K562 (cell line): ENCODE results near the gene SLC7A8. TPM values are rescaled to one million over a fixed set of nuclear protein-coding genes. Genes with fewer than 3 reads are reported as not detected.
A peak's percentile ranks its signal among the peaks of the same experiment; 100 is the strongest.

Experiments
- ATAC-seq: fragments of 200-7000 bp; cut with Tn5 transposase; 3 replicates; pipeline ENCODE4 v1.9.1; 2020; ENCODE audit warnings: moderate library complexity
- BruUV-seq: library from RNA; stranded (reverse); fragments of 400-500 nt; replicated peaks from 2 replicates; lab custom pipeline; 2021; lab: Mats Ljungman, UMichigan
- CTCF ChIA-PET: fragments of 300-600 bp; formaldehyde crosslinking; extraction: SDS; loops from one replicate; lab custom pipeline; 2021; ENCODE audit warnings: low intra/inter-chr PET ratio; lab: Yijun Ruan, JAX
- POLR2A ChIA-PET: fragments of 300-600, 350-650 bp; sonication (Branson Sonifier 250); formaldehyde crosslinking; extraction: SDS; loops from one replicate; lab custom pipeline; 2021; ENCODE audit warnings: antibody characterized with exemption, inconsistent platforms; lab: Yijun Ruan, JAX
- DNase-seq, 4 experiments: peaks; one replicate each; pipeline versions ENCODE4 v3.0.0 to v3.0.0-alpha.2; 2011 to 2018; ENCODE audit warnings: low spot score in 3 of 4, mixed read lengths in 3 of 4; ENCODE audit errors: extremely low read depth in 1 of 4
- FAIRE-seq: peaks from 2 replicates; lab custom pipeline; 2011; peaks lifted over from hg19 to GRCh38; lab: Jason Lieb, UNC
- H2AFZ ChIP-seq: 2 replicates; pipeline ENCODE4 v1.6.0; 2011; ENCODE audit warnings: low read depth, low read length, control low read depth, inconsistent platforms
- H3K27ac ChIP-seq: fragments of 200-600 bp; 3 replicates; pipeline ENCODE4 v1.8.0; 2011; ENCODE audit warnings: low read depth, mild to moderate bottlenecking, control low read depth, inconsistent platforms, low read length, moderate library complexity, mixed read lengths; ENCODE audit errors: extremely low read depth
- H3K27me3 ChIP-seq, 2 experiments: fragments of 300-600 bp in 1 of 2; 2 replicates in 1 of 2; 3 replicates in 1 of 2; pipeline versions ENCODE4 v1.6.0 to v1.8.0; 2011; ENCODE audit warnings: inconsistent platforms in 2 of 2, low read length in 2 of 2, mild to moderate bottlenecking in 1 of 2, mixed read lengths in 1 of 2, moderate library complexity in 1 of 2; ENCODE audit not compliant: control insufficient read depth in 2 of 2, insufficient read depth in 2 of 2
- H3K36me3 ChIP-seq: fragments of 300-600 bp; 3 replicates; pipeline ENCODE4 v1.8.0; 2011; ENCODE audit warnings: mild to moderate bottlenecking, low read length, inconsistent platforms; ENCODE audit not compliant: control insufficient read depth, insufficient read depth
- H3K4me1 ChIP-seq, 2 experiments: fragments of 200-600 bp in 1 of 2; replicated peaks in 1 of 2; 2 replicates in 1 of 2; 3 replicates in 1 of 2; pipeline versions ENCODE4 v1.5.1 to v1.8.0; 2011; ENCODE audit warnings: inconsistent platforms in 2 of 2, low read length in 2 of 2, mild to moderate bottlenecking in 1 of 2, mixed read lengths in 1 of 2, moderate library complexity in 1 of 2; ENCODE audit not compliant: control insufficient read depth in 2 of 2, insufficient read depth in 2 of 2
- H3K4me2 ChIP-seq: 2 replicates; pipeline ENCODE4 v1.6.1; 2011; ENCODE audit warnings: low read length, control low read depth, inconsistent platforms, mixed read lengths; ENCODE audit not compliant: insufficient read depth
- H3K4me3 ChIP-seq: fragments of 200-600 bp; sonication (generic), shearing (Covaris generic); 2 replicates; pipeline ENCODE4 v1.5.1; 2016; ENCODE audit warnings: control low read depth, inconsistent platforms
- H3K79me2 ChIP-seq: fragments of 200-600 bp; 3 replicates; pipeline ENCODE4 v1.8.0; 2011; ENCODE audit warnings: low read length, inconsistent platforms; ENCODE audit not compliant: control insufficient read depth, insufficient read depth
- H3K9ac ChIP-seq, 2 experiments: 2 replicates each; pipeline versions ENCODE4 v1.6.0 to v1.6.1; 2011; ENCODE audit warnings: low read depth in 2 of 2, low read length in 2 of 2, control low read depth in 1 of 2, inconsistent platforms in 1 of 2, mild to moderate bottlenecking in 1 of 2, mixed read lengths in 1 of 2; ENCODE audit not compliant: insufficient read depth in 1 of 2
- H3K9me1 ChIP-seq: one replicate; pipeline ENCODE4 v1.6.0; 2011; ENCODE audit warnings: inconsistent platforms, mild to moderate bottlenecking, low read length, moderate library complexity; ENCODE audit not compliant: control insufficient read depth, insufficient read depth
- H3K9me3 ChIP-seq: replicated peaks from 2 replicates; pipeline ENCODE4 v1.5.1; 2011; ENCODE audit warnings: low read depth, low read length, inconsistent platforms; ENCODE audit not compliant: control insufficient read depth, insufficient read depth
- H4K20me1 ChIP-seq: replicated peaks from 2 replicates; pipeline ENCODE4 v1.6.1; 2011; ENCODE audit warnings: low read length, inconsistent platforms, mixed read lengths; ENCODE audit not compliant: control insufficient read depth, insufficient read depth
- MXI1 ChIP-seq: IDR thresholded peaks from 2 replicates; pipeline ENCODE4 v1.6.1; 2011; ENCODE audit warnings: low read depth, mild to moderate bottlenecking, improper control_type of control experiment, low read length
- WGBS: fragments of 100-300 bp; shearing (Covaris generic); methylation state at CpG from one replicate; pipeline ENCODE4 v1.1.6; 2016; ENCODE audit warnings: low coverage, mixed read lengths; ENCODE audit not compliant: insufficient coverage; ENCODE audit errors: missing lambda C conversion rate; 5-methylcytosine and 5-hydroxymethylcytosine counted together
- in situ Hi-C: fragments of 300-500 bp; cut with MboI; formaldehyde crosslinking; loops from 4 replicates; pipeline ENCODE4 v1.15.0; 2018; ENCODE audit warnings: inconsistent platforms, mixed read lengths
- intact Hi-C: fragments of 100-400 bp; cut with micrococcal nuclease; formaldehyde crosslinking; loops from 2 replicates; pipeline ENCODE4 v1.14.2; 2022
- polyA plus RNA-seq, 8 experiments: library from polyadenylated mRNA; depleted of rRNA in 4 of 8; stranded (reverse) in 5 of 8; unstranded in 3 of 8; fragments of >200 nt; fragmentation: Nextera tagmentation in 2 of 8; fragmentation: Illumina TruSeq in 1 of 8; extraction: Ambion mirVana in 2 of 8; extraction: Trizol in 1 of 8; gene quantifications; 2 replicates each; pipeline versions ENCODE4 v1.2.1 to v1.2.3, GENCODE V29; 2011 to 2014; ENCODE audit warnings: inconsistent platforms in 1 of 8, missing spikeins in 1 of 8
- total RNA-seq, 7 experiments: library from RNA; depleted of rRNA in 6 of 7; stranded (reverse); fragments of >200 nt in 6 of 7; fragmentation: Illumina TruSeq in 2 of 7; extraction: Trizol in 2 of 7; gene quantifications; 2 replicates each; pipeline versions ENCODE4 v1.2.1 to v1.2.3, GENCODE V29; 2011 to 2021; ENCODE audit warnings: low replicate concordance in 1 of 7
- TF ChIP-seq, protein P1 (sequence below): sonication (generic); formaldehyde crosslinking; IDR thresholded peaks from 2 replicates; pipeline ENCODE4 v1.8.1; 2023; ENCODE audit warnings: mild to moderate bottlenecking, missing genetic modification reagents

Gene SLC7A8
- total and polyA plus RNA-seq, 9 of the 15 experiments (the other 6 are each of a cell fraction or from before 2014, with no cell fraction given), result 2.0 to 33.0 (median 6.0) TPM

DNA sequence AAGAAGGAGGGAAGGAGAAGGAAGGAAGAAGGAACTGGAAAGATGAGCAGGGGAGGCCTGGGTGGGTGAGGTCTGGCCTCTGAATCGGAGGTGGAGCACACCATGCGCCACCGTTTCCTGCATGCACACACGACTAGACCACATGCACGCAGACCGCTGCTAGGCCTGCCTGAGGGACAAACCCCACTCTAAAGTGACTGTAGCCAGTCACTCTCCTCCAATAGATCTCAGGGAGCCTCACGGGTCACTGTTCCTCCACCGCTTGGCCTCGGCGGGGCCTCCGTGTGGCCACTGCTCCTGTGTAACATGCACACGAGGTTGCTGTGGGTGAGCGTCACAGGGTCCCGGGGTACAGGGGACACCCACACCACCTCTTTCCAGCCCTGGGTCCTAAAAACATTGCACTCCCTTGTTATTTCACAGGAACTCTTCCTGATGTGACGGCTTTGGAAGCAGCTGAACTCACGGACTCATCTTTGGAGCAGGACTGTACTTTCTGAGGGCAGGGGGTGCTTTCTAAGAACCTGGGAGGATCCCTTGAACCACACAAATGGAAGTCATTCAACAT is 46.8 kb downstream of the SLC7A8 start:
- Histone ChIP-seq H3K9me3 (no peaks in the 10 kb centered on the region), H3K4me3 (no peak overlapping the region), H3K79me2 (no peaks in the 10 kb centered on the region), H2AFZ (peak overlapping the region; percentile 22), H3K4me2 (no peak overlapping the region), H3K4me1 (peaks cover 15 to 23% of the 10 kb centered on the region in 2 experiments; a peak in 4 of 5 replicates), H3K9ac (peak overlapping the region in 1 of 2 experiments; percentile 78; a peak in 2 of 4 replicates), H3K27me3 (no peaks in the 10 kb centered on the region), H3K9me1 (no peaks in the 10 kb centered on the region)
- in situ Hi-C loops, result no loop called here
- CTCF ChIA-PET, result no interaction called here
- no TSS peak for BruUV-seq
- FAIRE-seq (no peak), DNase-seq (no peak)
- WGBS, result 83% methylated on average over 16 of the region's 16 CpGs
- TF ChIP-seq MXI1, result no peak
- TF ChIP-seq, protein P1, sequence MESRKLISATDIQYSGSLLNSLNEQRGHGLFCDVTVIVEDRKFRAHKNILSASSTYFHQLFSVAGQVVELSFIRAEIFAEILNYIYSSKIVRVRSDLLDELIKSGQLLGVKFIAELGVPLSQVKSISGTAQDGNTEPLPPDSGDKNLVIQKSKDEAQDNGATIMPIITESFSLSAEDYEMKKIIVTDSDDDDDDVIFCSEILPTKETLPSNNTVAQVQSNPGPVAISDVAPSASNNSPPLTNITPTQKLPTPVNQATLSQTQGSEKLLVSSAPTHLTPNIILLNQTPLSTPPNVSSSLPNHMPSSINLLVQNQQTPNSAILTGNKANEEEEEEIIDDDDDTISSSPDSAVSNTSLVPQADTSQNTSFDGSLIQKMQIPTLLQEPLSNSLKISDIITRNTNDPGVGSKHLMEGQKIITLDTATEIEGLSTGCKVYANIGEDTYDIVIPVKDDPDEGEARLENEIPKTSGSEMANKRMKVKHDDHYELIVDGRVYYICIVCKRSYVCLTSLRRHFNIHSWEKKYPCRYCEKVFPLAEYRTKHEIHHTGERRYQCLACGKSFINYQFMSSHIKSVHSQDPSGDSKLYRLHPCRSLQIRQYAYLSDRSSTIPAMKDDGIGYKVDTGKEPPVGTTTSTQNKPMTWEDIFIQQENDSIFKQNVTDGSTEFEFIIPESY (CRISPR knock-in tag), result peak; percentile 76
- TF ChIP-seq, all 486 proteins: peak for 1
- H3K27ac ChIP-seq, result no peak overlapping the region
- peaks cover 9% of the 10 kb centered on the region; the same call in 1 of the 3 replicates for H3K36me3 ChIP-seq
- intact Hi-C loops, result no loop called here
- H4K20me1 ChIP-seq, result no peaks in the 10 kb centered on the region
- peak; percentile 42 for ATAC-seq
- POLR2A ChIA-PET, result interaction anchor here (0.6 to 1.3 kb wide), 2 partner anchors 19 to 22 kb away, joined by 3 read pairs; no protein-coding TSS in a partner anchor
